ENCODE data around the gene PLD5.

GRCh38 chr1:242086706-242087105, 437.8 kb downstream of the PLD5 start:
- TF ChIP-seq POLR2A (IDR thresholded peaks at IDR 0.05; ENCODE audit: low read depth, low read length): no peak
- no peak for TF ChIP-seq TAF1 (IDR thresholded peaks at IDR 0.05; ENCODE audit: low read depth, low read length)
- no peak for TF ChIP-seq POLR2AphosphoS5 (IDR thresholded peaks at IDR 0.05; ENCODE audit: low read depth, low read length)
- no peak for TF ChIP-seq SPI1 (IDR thresholded peaks at IDR 0.05; ENCODE audit: low read depth, low read length)
- TF ChIP-seq POU2F2 (IDR thresholded peaks at IDR 0.05; ENCODE audit: low read depth, low read length): no peak
- TF ChIP-seq PAX5 (IDR thresholded peaks at IDR 0.05; ENCODE audit: insufficient read depth, low read length, severe bottlenecking): no peak

Measured in GM12891 (cell line).